Prostate gland (tissue), 2 donors: Measurements from ENCODE around the gene NEK6. TPM values are rescaled to one million over a fixed set of nuclear protein-coding genes. Genes with fewer than 3 reads are reported as not detected.

ENCODE experiments used
- DNase-seq: peaks from one replicate; pipeline ENCODE4 v3.0.0-alpha.2; 2019; ENCODE audit warnings: low spot score
- H3K27ac ChIP-seq, 2 donors: fragments of 200-600 bp; sonication (generic); 2 replicates each; pipeline ENCODE4 v1.5.1; 2017 to 2019
- H3K27me3 ChIP-seq: fragments of 200-600 bp; sonication (generic); replicated peaks from 2 replicates; pipeline ENCODE4 v1.5.1; 2019; ENCODE audit not compliant: insufficient read depth
- H3K36me3 ChIP-seq, 2 donors: fragments of 200-600 bp; sonication (generic); 1 replicate in 1 of 2; 2 replicates in 1 of 2; pipeline versions ENCODE4 v1.5.1 to v1.8.1; 2017 to 2019
- H3K4me1 ChIP-seq: fragments of 200-600 bp; sonication (generic); replicated peaks from 2 replicates; pipeline ENCODE4 v1.5.1; 2019
- H3K4me3 ChIP-seq, 2 donors: fragments of 200-600 bp; sonication (generic); 2 replicates each; pipeline ENCODE4 v1.5.1; 2017 to 2019
- H3K9me3 ChIP-seq: fragments of 200-600 bp; sonication (generic); 2 replicates; pipeline ENCODE4 v1.5.1; 2017
- POLR2A ChIP-seq: fragments of 450-650 bp; IDR thresholded peaks from one replicate; pipeline ENCODE4 v1.6.1; 2016; ENCODE audit warnings: antibody characterized with exemption, mild to moderate bottlenecking
- POLR2AphosphoS5 ChIP-seq: sonication (generic); formaldehyde crosslinking; IDR thresholded peaks from one replicate; pipeline ENCODE4 v1.6.1; 2017; ENCODE audit warnings: antibody characterized with exemption
- WGBS: methylation state at CpG from one replicate; pipeline ENCODE4 v1.1.5; 2018; 5-methylcytosine and 5-hydroxymethylcytosine counted together
- intact Hi-C: fragments of 100-400 bp; cut with DNase I; formaldehyde crosslinking; loops from one replicate; pipeline ENCODE4 v1.14.2; 2022
- total RNA-seq, 2 donors: library from RNA; depleted of rRNA; stranded (reverse); fragments of >200 nt; gene quantifications; one replicate each; pipeline ENCODE4 v1.1.0, GENCODE V29; 2016
- TF ChIP-seq, protein P1 (sequence below), 4 experiments: fragments of 200-600 bp in 2 of 4; fragments of 450-650 bp in 2 of 4; sonication (generic) in 2 of 4; IDR thresholded peaks; 1 replicate in 3 of 4; 2 replicates in 1 of 4; pipeline ENCODE4 v1.5.1; 2016 to 2019; ENCODE audit warnings: antibody characterized with exemption in 4 of 4, mild to moderate bottlenecking in 2 of 4, moderate library complexity in 2 of 4

NEK6 gene
- total RNA-seq, 2 donors from 2014 or later: 32.3 to 44.2 TPM

DNA sequence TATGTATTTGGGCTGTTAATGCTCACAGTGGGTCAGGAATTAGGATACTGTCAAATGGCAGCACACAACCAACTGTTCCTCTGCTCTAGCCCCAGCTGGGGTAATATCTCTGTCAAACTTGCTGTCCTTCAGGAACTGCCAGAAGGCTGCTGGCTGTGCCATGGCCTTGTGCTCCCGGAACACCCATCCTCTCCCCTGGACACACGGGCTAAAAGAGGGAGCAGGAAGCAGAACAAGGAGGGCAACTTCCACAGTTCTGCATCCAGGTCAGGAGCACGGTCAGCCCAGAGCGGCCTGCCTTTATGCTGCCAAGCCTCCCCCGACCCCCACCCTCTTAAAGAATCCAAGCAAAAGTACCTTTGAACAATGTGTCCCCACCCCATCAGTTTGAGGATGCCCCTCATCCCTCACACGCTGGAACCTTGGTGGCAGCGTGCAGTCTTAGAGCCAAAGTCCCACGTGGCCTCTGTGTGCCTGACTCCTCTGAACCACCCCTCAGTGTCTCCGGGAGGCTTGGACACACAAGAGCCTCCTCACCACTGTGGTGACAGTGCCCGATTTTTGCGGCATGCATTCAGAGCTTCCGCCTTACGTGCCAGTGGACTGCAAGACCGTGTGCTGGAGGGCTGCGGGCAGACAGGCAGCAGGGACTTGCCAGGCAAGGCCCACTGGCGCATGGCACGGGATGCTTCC lies 96.7 kb downstream of the NEK6 start:
- intact Hi-C loops: no loop called here
- peaks cover 0 to 7% of the 10 kb centered on the region in 2 donors for H3K36me3 ChIP-seq
- 90% methylated on average over 15 of the region's 17 CpGs for WGBS
- no peaks in the 10 kb centered on the region for H3K4me1 ChIP-seq
- no peak overlapping the region for H3K27ac ChIP-seq
- no peaks in the 10 kb centered on the region for H3K9me3 ChIP-seq
- DNase-seq: no peak
- no peak for TF ChIP-seq POLR2AphosphoS5
- no peak for TF ChIP-seq POLR2A
- TF ChIP-seq, protein P1, sequence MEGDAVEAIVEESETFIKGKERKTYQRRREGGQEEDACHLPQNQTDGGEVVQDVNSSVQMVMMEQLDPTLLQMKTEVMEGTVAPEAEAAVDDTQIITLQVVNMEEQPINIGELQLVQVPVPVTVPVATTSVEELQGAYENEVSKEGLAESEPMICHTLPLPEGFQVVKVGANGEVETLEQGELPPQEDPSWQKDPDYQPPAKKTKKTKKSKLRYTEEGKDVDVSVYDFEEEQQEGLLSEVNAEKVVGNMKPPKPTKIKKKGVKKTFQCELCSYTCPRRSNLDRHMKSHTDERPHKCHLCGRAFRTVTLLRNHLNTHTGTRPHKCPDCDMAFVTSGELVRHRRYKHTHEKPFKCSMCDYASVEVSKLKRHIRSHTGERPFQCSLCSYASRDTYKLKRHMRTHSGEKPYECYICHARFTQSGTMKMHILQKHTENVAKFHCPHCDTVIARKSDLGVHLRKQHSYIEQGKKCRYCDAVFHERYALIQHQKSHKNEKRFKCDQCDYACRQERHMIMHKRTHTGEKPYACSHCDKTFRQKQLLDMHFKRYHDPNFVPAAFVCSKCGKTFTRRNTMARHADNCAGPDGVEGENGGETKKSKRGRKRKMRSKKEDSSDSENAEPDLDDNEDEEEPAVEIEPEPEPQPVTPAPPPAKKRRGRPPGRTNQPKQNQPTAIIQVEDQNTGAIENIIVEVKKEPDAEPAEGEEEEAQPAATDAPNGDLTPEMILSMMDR (IDR thresholded peaks at IDR 0.05): no peak
- no peaks in the 10 kb centered on the region for H3K27me3 ChIP-seq
- H3K4me3 ChIP-seq: no peak overlapping the region

DNA sequence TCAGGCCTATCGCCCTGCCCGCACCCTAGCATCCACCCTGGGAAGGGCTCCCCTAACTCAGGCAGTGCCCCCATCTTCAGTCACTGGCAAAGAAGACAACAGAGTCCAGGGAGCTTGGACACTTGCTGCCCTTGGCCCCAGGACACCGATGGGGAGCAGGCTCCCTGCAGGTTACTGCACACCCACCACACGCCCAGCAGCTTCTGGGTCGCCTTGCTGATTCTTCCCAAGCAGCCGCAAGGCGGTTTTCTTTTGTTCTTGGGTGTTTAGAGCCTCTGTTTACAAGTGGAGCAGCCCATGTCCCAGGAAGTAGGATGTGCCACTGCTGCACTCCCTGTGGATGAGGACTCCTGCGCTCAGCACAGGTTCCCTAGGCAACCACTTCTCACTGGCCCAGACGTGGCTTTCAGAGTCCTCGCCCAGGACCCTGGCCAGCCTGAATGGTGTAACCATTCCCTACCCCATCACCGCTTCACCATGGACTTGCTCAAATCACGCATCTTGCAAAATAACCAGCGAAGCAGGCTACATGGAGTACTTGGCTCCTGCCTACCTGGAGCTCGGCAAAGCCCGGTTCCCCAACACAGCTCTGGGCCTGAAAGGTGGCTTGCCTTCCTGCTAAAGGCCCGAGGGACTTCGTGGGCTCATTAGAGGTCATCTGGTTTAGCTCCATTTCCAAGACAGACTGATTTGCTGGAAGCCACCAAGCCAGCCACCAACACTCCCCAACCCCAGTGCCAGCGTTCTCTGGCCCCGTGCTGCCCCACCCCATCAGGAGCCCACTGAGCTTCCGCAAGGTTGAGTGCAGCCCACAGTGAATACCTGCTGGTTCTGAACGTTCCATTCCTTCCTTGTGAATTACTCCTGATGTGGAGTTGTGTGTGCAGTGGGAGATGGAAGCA lies 97.5 kb downstream of the NEK6 start:
- no peaks in the 10 kb centered on the region for H3K4me1 ChIP-seq
- no peaks in the 10 kb centered on the region for H3K9me3 ChIP-seq
- H3K4me3 ChIP-seq: no peak overlapping the region
- no peak for TF ChIP-seq POLR2AphosphoS5
- TF ChIP-seq, protein P1 (IDR thresholded peaks at IDR 0.05): no peak
- TF ChIP-seq POLR2A: no peak
- no peaks in the 10 kb centered on the region for H3K27me3 ChIP-seq
- H3K36me3 ChIP-seq: peaks cover 0 to 7% of the 10 kb centered on the region in 2 donors
- no peak overlapping the region for H3K27ac ChIP-seq
- 88% methylated on average over 21 of the region's 21 CpGs for WGBS
- DNase-seq: no peak
- intact Hi-C loops: no loop called here

DNA sequence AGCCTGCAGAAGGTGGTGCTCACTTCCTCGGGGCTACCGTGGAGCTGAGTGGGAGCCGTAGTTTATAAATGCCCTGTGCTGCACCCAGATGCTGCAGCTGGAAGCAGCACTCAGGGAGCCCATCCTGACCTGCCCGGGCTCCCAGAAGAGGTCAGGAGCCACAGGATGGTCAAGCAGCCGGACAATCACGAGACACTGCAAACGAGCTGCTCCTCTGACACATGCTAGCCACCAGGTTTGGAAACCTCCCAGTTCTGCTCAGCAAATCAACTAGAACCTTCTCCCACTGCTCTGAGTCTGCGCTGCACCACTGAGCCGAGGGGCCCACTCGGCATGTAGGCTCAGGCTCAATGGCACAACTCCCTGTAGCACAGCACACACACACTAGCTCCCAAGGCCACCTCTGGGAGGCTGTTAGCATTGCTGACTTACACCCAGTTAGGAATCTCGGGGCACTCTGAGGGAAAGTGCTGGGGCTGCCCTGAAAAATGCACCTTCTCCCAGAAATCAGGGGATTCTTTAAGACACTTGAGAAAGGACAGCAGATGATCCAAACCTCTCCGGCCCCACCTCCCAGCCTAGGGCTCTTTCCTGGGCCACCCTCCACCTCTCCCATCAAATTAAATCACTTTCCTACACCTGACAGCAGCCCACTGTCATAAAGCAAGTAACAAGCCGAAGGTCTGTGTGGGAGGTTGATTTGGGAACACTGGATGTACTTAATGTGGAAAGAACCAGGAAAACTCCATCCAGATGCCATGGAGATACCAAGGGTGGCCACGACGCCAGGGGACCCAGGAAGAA lies 98.4 kb downstream of the NEK6 start:
- DNase-seq: no peak
- whole genome bisulfite sequencing: 81% methylated on average over 15 of the region's 15 CpGs
- Histone ChIP-seq H3K4me3 (no peak overlapping the region), H3K4me1 (no peaks in the 10 kb centered on the region), H3K27ac (no peak overlapping the region), H3K27me3 (no peaks in the 10 kb centered on the region), H3K9me3 (no peaks in the 10 kb centered on the region), H3K36me3 (peaks cover 0 to 2% of the 10 kb centered on the region in 2 donors)
- TF ChIP-seq POLR2AphosphoS5 (no peak), POLR2A (no peak)
- TF ChIP-seq, protein P1 (IDR thresholded peaks at IDR 0.05): no peak
- intact Hi-C loops: no loop called here

DNA sequence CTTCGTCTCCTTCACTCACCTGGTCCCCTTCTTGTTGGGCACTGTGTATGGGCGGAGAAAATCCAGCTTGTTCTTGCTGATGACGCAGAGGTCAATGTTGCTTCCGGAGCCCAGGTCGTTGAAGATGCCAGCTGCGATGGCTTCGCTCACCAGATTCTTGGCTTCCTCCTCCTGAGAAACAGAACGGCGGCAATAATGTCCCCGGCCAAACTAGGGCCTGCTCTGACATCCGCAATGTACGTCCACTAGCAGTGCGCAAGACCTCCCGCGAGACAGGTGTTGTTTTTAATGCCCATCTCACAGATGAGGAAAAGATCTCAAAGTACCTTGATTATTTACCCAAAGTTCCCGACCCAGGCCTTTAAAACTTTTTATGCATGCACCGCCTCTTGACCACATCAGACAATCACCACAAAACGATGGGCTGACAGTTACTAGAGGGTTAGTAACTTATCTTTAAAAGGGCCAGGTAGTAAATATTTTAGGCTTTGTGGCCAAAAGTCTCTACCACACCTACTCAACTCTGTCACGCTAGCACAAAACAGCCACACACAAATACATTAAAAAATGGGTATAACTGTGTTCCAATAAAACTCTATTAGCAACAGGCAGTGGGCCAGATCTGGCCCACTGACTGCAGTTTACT lies 99.1 kb downstream of the NEK6 start:
- H3K27ac ChIP-seq: no peak overlapping the region
- no peak for TF ChIP-seq POLR2A
- no peak for TF ChIP-seq POLR2AphosphoS5
- TF ChIP-seq, protein P1 (IDR thresholded peaks at IDR 0.05): no peak
- H3K36me3 ChIP-seq: no peaks in the 10 kb centered on the region
- H3K9me3 ChIP-seq: no peaks in the 10 kb centered on the region
- no peaks in the 10 kb centered on the region for H3K27me3 ChIP-seq
- H3K4me1 ChIP-seq: no peaks in the 10 kb centered on the region
- intact Hi-C loops: no loop called here
- WGBS: 86% methylated on average over 19 of the region's 19 CpGs
- no peak for DNase-seq
- no peak overlapping the region for H3K4me3 ChIP-seq
